ENCODE data around the gene SEC14L2. TPM values are rescaled to one million over a fixed set of nuclear protein-coding genes. Genes with fewer than 3 reads are reported as not detected.

SEC14L2 gene
- total and polyA plus RNA-seq, 2 of the 8 experiments (the other 6 are each of a cell fraction or from before 2014, with no cell fraction given) = 2.8 to 3.2 TPM

GRCh38 chr22:30402028-30402765, 5.4 kb downstream of the SEC14L2 start:
- DNase-seq (ENCODE audit: low read depth in 1 of 2, low spot score in 2 of 2) (no peak), FAIRE-seq (no peak)
- no peak overlapping the region for H3K23ac ChIP-seq (ENCODE audit: insufficient read length)
- H2BK12ac ChIP-seq (ENCODE audit: low read depth, low read length) = no peak overlapping the region
- no peaks in the 10 kb centered on the region for H3K79me2 ChIP-seq (ENCODE audit: control insufficient read depth in 1 of 2, insufficient read depth in 2 of 2, low read length in 2 of 2)
- POLR2A ChIA-PET (ENCODE audit: partially characterized antibody) = interaction anchor here (0.8 to 1.5 kb wide), 7 partner anchors 8 to 46 kb away, joined by 3 to 16 read pairs (median 3); partner anchors contain the start of gene MTFP1
- H2BK15ac ChIP-seq (ENCODE audit: low read length) = no peak overlapping the region
- H3K9me3 ChIP-seq (ENCODE audit: insufficient read depth in 2 of 2, low read depth in 1 of 2, low read length in 1 of 2) = no peaks in the 10 kb centered on the region
- TF ChIP-seq EGR1 (IDR thresholded peaks at IDR 0.05; ENCODE audit: borderline replicate concordance, low read depth, low read length) (no peak), KDM4A (IDR thresholded peaks at IDR 0.05; ENCODE audit: low read depth, low read length, severe bottlenecking) (no peak), MAX (IDR thresholded peaks at IDR 0.05) (0 out of 2 replicates have a peak, but pooled peaks have one; percentile 6)
- H3K23me2 ChIP-seq (ENCODE audit: low read depth, low read length) = peaks cover 4% of the 10 kb centered on the region; the same call in 1 of the 2 replicates
- H2BK20ac ChIP-seq (ENCODE audit: low read length) = no peak overlapping the region
- no peak overlapping the region for H4K91ac ChIP-seq (replicated peaks; ENCODE audit: insufficient read length, low read length)
- peaks cover 0 to 6% of the 10 kb centered on the region in 2 experiments for H4K20me1 ChIP-seq (replicated peaks in 1 of 2; ENCODE audit: control insufficient read depth in 1 of 2, insufficient read depth in 2 of 2, low read length in 2 of 2)
- WGBS, 2 experiments (ENCODE audit: extremely low coverage in 1 of 2, insufficient coverage in 1 of 2, insufficient read length in 1 of 2, insufficient replicate concordance in 2 of 2, low coverage in 1 of 2, low lambda C conversion rate in 2 of 2, missing lambda C conversion rate in 1 of 2) = 36% methylated on average over 5 of the region's 5 CpGs; no CpG with 5 or more reads in 1 of the 2 experiments
- no peak overlapping the region for H3K56ac ChIP-seq (replicated peaks; ENCODE audit: insufficient read length, low read depth, low read length)
- no peak overlapping the region for H2BK5ac ChIP-seq (ENCODE audit: low read depth, low read length)
- peak overlapping the region; percentile 30 to 54 for H3K4me2 ChIP-seq (ENCODE audit: insufficient read depth in 1 of 2, low read depth in 2 of 2, low read length in 2 of 2)
- H4K8ac ChIP-seq (ENCODE audit: extremely low read depth, insufficient read depth, low read length) = no peak overlapping the region
- H2AK5ac ChIP-seq (ENCODE audit: low read depth, low read length) = no peak overlapping the region
- no peak overlapping the region; the same call in 1 of the 2 replicates for H3K27ac ChIP-seq (ENCODE audit: low read depth, low read length)
- H2AFZ ChIP-seq (ENCODE audit: low read length) = no peak overlapping the region
- H2BK120ac ChIP-seq (replicated peaks; ENCODE audit: low read depth, low read length) = no peak overlapping the region
- no peak overlapping the region for H3K14ac ChIP-seq (ENCODE audit: insufficient read length)
- no peak overlapping the region for H3K9ac ChIP-seq (replicated peaks in 1 of 4; ENCODE audit: extremely low read depth in 1 of 4, low read depth in 3 of 4, low read length in 3 of 4)
- no peak overlapping the region for H3K18ac ChIP-seq (ENCODE audit: extremely low read depth, low read length)
- H4K5ac ChIP-seq (ENCODE audit: insufficient read length, low read depth, low read length) = no peak overlapping the region
- 0 out of 8 replicates have a peak overlapping the region, but pooled peaks of 1 of the 4 experiments have one; percentile 5 for H3K4me3 ChIP-seq (ENCODE audit: extremely low read depth in 1 of 4, insufficient read depth in 2 of 4, low read depth in 3 of 4, low read length in 4 of 4)
- CTCF ChIA-PET (ENCODE audit: partially characterized antibody) = interaction anchor here (0.8 to 2.8 kb wide), 5 partner anchors 9 to 114 kb away, joined by 3 to 15 read pairs (median 5); no protein-coding TSS in a partner anchor
- H3K27me3 ChIP-seq (replicated peaks in 1 of 4; ENCODE audit: control insufficient read depth in 3 of 4, extremely low read depth in 1 of 4, insufficient read depth in 3 of 4, low read length in 3 of 4) = peaks cover 0 to 16% (median 7%) of the 10 kb centered on the region in 4 experiments; a peak in 4 of 7 replicates
- no peaks in the 10 kb centered on the region for H3K36me3 ChIP-seq (ENCODE audit: control insufficient read depth in 2 of 4, insufficient read depth in 4 of 4, low read length in 3 of 4)
- peak overlapping the region; percentile 21 for H3K4ac ChIP-seq (replicated peaks; ENCODE audit: insufficient read length, low read depth, low read length)
- no peaks in the 10 kb centered on the region for H3K79me1 ChIP-seq (ENCODE audit: low read depth, low read length)
- peaks cover 4 to 12% (median 10%) of the 10 kb centered on the region in 4 experiments for H3K4me1 ChIP-seq (replicated peaks in 1 of 4; ENCODE audit: control insufficient read depth in 3 of 4, insufficient read depth in 4 of 4, low read length in 3 of 4)
